Suppressor macrophage treated with lipopolysaccharide for 4 hours (primary cell): ENCODE measurements around the gene HHAT.

Experiments
- DNase-seq: peaks from one replicate; pipeline ENCODE4 v3.0.0-alpha.2; 2020

HHAT gene

GRCh38 chr1:210617293-210617692 is 288.6 kb downstream of the HHAT start:
- no peak for DNase-seq

- DNase-seq: no peak
Measured at GRCh38 chr1:210618369-210618768, 289.7 kb downstream of the HHAT start.

GRCh38 chr1:210620867-210621488 is 292.3 kb downstream of the HHAT start:
- DNase-seq: no peak

GRCh38 chr1:210621712-210622111 is 293.0 kb downstream of the HHAT start:
- no peak for DNase-seq

GRCh38 chr1:210624722-210625121 is 296.0 kb downstream of the HHAT start:
- DNase-seq: no peak

- no peak for DNase-seq
Measured at GRCh38 chr1:210625715-210626114, 297.0 kb downstream of the HHAT start.

GRCh38 chr1:210626341-210626740 is 297.6 kb downstream of the HHAT start:
- DNase-seq: no peak

GRCh38 chr1:210627755-210628154 is 299.1 kb downstream of the HHAT start:
- no peak for DNase-seq

- DNase-seq: no peak
Measured at GRCh38 chr1:210629276-210629675, 300.6 kb downstream of the HHAT start.

- DNase-seq: no peak
Measured at GRCh38 chr1:210631399-210631798, 302.7 kb downstream of the HHAT start.

- no peak for DNase-seq
Measured at GRCh38 chr1:210633140-210633539, 304.4 kb downstream of the HHAT start.

- DNase-seq: no peak
Measured at GRCh38 chr1:210633636-210634035, 304.9 kb downstream of the HHAT start.

GRCh38 chr1:210635108-210635507 is 306.4 kb downstream of the HHAT start:
- no peak for DNase-seq

GRCh38 chr1:210641582-210641981 is 312.9 kb downstream of the HHAT start:
- DNase-seq: no peak

GRCh38 chr1:210645582-210646257 is 317.0 kb downstream of the HHAT start:
- DNase-seq: no peak

GRCh38 chr1:210646258-210646616 is 317.5 kb downstream of the HHAT start:
- DNase-seq: no peak

GRCh38 chr1:210647406-210648333 is 319.0 kb downstream of the HHAT start:
- no peak for DNase-seq

GRCh38 chr1:210648588-210649269 is 320.0 kb downstream of the HHAT start:
- no peak for DNase-seq

- DNase-seq: no peak
Measured at GRCh38 chr1:210650403-210650802, 321.7 kb downstream of the HHAT start.

- DNase-seq: no peak
Measured at GRCh38 chr1:210652329-210652954, 323.7 kb downstream of the HHAT start.

- DNase-seq: no peak
Measured at GRCh38 chr1:210653771-210654170, 325.1 kb downstream of the HHAT start.

- DNase-seq: no peak
Measured at GRCh38 chr1:210654176-210654981, 325.7 kb downstream of the HHAT start.
